HCEC 1CT (cell line): Measurements from ENCODE around the gene CDK6.
"Not testable (repeated sequence)": the region's sequence is repeated elsewhere in the genome, so short reads cannot be mapped to it uniquely, and the experiment has no call there.

Source experiments
- DNase-seq: peaks from one replicate; pipeline ENCODE4 v3.0.0-alpha.2; 2017

CDK6 gene

GRCh38 chr7:92836489-92836999 is at the start of gene CDK6:
Gene CDK6 (minus strand): TSS chr7:92836573. CDS start chr7:92833323, 3,250 bp downstream.
- peak; percentile 55 for DNase-seq

- not testable (repeated sequence) for DNase-seq
Observed at GRCh38 chr7:92886039-92886438, 49.7 kb upstream of the CDK6 start.

- DNase-seq: no peak
Observed at GRCh38 chr7:92884218-92884617, 47.8 kb upstream of the CDK6 start.

- no peak for DNase-seq
Observed at GRCh38 chr7:92882760-92883159, 46.4 kb upstream of the CDK6 start.

GRCh38 chr7:92881091-92881485 is 44.7 kb upstream of the CDK6 start:
- DNase-seq: no peak

- DNase-seq: peak; percentile 16
Observed at GRCh38 chr7:92880212-92881090, 44.1 kb upstream of the CDK6 start.

- no peak for DNase-seq
Observed at GRCh38 chr7:92877367-92877766, 41.0 kb upstream of the CDK6 start.

- no peak for DNase-seq
Observed at GRCh38 chr7:92876836-92877235, 40.5 kb upstream of the CDK6 start.

- no peak for DNase-seq
Observed at GRCh38 chr7:92875719-92876118, 39.3 kb upstream of the CDK6 start.

- DNase-seq: no peak
Observed at GRCh38 chr7:92875173-92875572, 38.8 kb upstream of the CDK6 start.

- DNase-seq: no peak
Observed at GRCh38 chr7:92874567-92874966, 38.2 kb upstream of the CDK6 start.

- DNase-seq: no peak
Observed at GRCh38 chr7:92873776-92874175, 37.4 kb upstream of the CDK6 start.

GRCh38 chr7:92872701-92873100 is 36.3 kb upstream of the CDK6 start:
- DNase-seq: no peak

- DNase-seq: no peak
Observed at GRCh38 chr7:92868683-92869293, 32.4 kb upstream of the CDK6 start.

- DNase-seq: not testable (repeated sequence)
Observed at GRCh38 chr7:92864169-92864568, 27.8 kb upstream of the CDK6 start.

GRCh38 chr7:92856436-92856835 is 20.1 kb upstream of the CDK6 start:
- DNase-seq: no peak

- DNase-seq: no peak
Observed at GRCh38 chr7:92854501-92855238, 18.3 kb upstream of the CDK6 start.

GRCh38 chr7:92851732-92852131 is 15.4 kb upstream of the CDK6 start:
- DNase-seq: no peak

GRCh38 chr7:92850516-92850915 is 14.1 kb upstream of the CDK6 start:
- no peak for DNase-seq

- DNase-seq: no peak
Observed at GRCh38 chr7:92849322-92849721, 12.9 kb upstream of the CDK6 start.

- DNase-seq: no peak
Observed at GRCh38 chr7:92848851-92849250, 12.5 kb upstream of the CDK6 start.

GRCh38 chr7:92848441-92848840 is 12.1 kb upstream of the CDK6 start:
- DNase-seq: no peak

GRCh38 chr7:92847305-92847704 is 10.9 kb upstream of the CDK6 start:
- DNase-seq: no peak

- no peak for DNase-seq
Observed at GRCh38 chr7:92845736-92846135, 9.4 kb upstream of the CDK6 start.
